ENCODE data around the gene ZNF221. TPM values are rescaled to one million over a fixed set of nuclear protein-coding genes. Genes with fewer than 3 reads are reported as not detected.

Gene ZNF221
- total RNA-seq, 1 donor from 2014 or later, result 3.9 TPM

DNA sequence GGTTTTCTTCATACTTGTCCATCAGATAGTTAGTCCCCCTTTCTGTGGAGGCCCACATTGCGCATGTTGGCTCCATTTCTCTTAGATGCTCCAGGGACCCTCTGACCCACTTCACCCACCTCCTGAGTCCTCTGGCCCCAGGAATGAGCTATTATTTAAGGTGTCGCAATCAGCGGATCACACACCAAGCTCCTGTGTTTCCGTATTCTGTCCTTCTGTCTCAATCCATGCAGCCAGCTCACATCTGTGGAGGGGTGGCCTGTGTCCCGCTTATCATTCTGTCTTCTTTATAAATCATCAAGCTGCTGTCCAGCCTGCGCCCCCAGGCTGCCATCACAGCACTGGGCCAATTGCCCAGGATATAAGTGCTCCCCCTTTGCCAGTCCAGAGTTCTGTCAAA, 56.4 kb downstream of the ZNF221 start:
- H3K27ac ChIP-seq, result no peak overlapping the region

DNA sequence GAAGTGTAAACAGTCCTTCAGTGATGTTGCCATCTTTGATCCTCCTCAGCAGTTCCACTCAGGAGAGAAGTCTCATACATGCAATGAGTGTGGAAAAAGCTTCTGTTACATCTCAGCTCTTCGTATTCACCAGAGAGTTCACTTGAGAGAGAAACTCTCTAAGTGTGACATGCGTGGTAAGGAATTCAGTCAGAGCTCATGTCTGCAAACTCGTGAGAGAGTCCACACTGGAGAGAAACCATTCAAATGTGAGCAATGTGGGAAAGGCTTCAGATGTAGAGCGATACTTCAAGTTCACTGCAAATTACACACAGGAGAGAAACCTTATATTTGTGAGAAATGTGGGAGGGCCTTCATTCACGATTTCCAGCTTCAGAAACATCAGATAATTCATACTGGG, 59.4 kb downstream of the ZNF221 start:
- H3K27ac ChIP-seq, result no peak overlapping the region
- intact Hi-C loops (cut with DNase I), result no loop called here
- no peaks in the 10 kb centered on the region for H3K4me1 ChIP-seq
- H3K27me3 ChIP-seq, result no peaks in the 10 kb centered on the region
- peaks cover 44% of the 10 kb centered on the region for H3K36me3 ChIP-seq
- DNase-seq (no peak), ATAC-seq (no peak)
- H3K9me3 ChIP-seq, result peaks cover 49% of the 10 kb centered on the region
- no peak overlapping the region for H3K4me3 ChIP-seq
- TF ChIP-seq, protein P1, sequence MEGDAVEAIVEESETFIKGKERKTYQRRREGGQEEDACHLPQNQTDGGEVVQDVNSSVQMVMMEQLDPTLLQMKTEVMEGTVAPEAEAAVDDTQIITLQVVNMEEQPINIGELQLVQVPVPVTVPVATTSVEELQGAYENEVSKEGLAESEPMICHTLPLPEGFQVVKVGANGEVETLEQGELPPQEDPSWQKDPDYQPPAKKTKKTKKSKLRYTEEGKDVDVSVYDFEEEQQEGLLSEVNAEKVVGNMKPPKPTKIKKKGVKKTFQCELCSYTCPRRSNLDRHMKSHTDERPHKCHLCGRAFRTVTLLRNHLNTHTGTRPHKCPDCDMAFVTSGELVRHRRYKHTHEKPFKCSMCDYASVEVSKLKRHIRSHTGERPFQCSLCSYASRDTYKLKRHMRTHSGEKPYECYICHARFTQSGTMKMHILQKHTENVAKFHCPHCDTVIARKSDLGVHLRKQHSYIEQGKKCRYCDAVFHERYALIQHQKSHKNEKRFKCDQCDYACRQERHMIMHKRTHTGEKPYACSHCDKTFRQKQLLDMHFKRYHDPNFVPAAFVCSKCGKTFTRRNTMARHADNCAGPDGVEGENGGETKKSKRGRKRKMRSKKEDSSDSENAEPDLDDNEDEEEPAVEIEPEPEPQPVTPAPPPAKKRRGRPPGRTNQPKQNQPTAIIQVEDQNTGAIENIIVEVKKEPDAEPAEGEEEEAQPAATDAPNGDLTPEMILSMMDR (IDR thresholded peaks at IDR 0.05), result no peak

More for the DNA sequence above, 56.4 kb downstream of the ZNF221 start:
- intact Hi-C loops (cut with DNase I), result no loop called here
- TF ChIP-seq, protein P1 (IDR thresholded peaks at IDR 0.05), result no peak
- Histone ChIP-seq H3K27me3 (no peaks in the 10 kb centered on the region), H3K4me1 (peaks cover 9% of the 10 kb centered on the region), H3K36me3 (peaks cover 44% of the 10 kb centered on the region), H3K9me3 (peaks cover 35% of the 10 kb centered on the region), H3K4me3 (no peak overlapping the region)
- no peak for ATAC-seq
- no peak for DNase-seq

Other genes with a start within 250 kb of the ZNF221 start
- not detected for gene IRGC, start 235.2 kb upstream of the ZNF221 start, total RNA-seq
- 44.7 TPM for gene SMG9, start 196.3 kb upstream of the ZNF221 start, total RNA-seq
- 7.3 TPM for gene KCNN4, start 170.3 kb upstream of the ZNF221 start, total RNA-seq
- 3.6 TPM for gene LYPD5, start 148.8 kb upstream of the ZNF221 start, total RNA-seq
- 11.7 TPM for gene ZNF283, start 123.9 kb upstream of the ZNF221 start, total RNA-seq
- gene ZNF404, start 67.3 kb upstream of the ZNF221 start, total RNA-seq, result 2.4 TPM
- 14.0 TPM for gene ZNF45, start 15.9 kb upstream of the ZNF221 start, total RNA-seq
- 8.7 TPM for gene ZNF155, start 33.0 kb downstream of the ZNF221 start, total RNA-seq
- gene ZNF230, start 51.7 kb downstream of the ZNF221 start, total RNA-seq, result 5.2 TPM
- gene ZNF222, start 74.2 kb downstream of the ZNF221 start, total RNA-seq, result 4.5 TPM
- 5.8 TPM for gene ZNF223, start 100.8 kb downstream of the ZNF221 start, total RNA-seq
- gene ZNF284, start 120.9 kb downstream of the ZNF221 start, total RNA-seq, result 2.9 TPM
- gene ZNF224, start 143.1 kb downstream of the ZNF221 start, total RNA-seq, result 24.8 TPM
- 5.8 TPM for gene ZNF225, start 162.2 kb downstream of the ZNF221 start, total RNA-seq
- 10.4 TPM for gene ZNF234, start 190.3 kb downstream of the ZNF221 start, total RNA-seq
- gene ZNF226, start 213.9 kb downstream of the ZNF221 start, total RNA-seq, result 16.8 TPM

Measured in upper lobe of right lung (tissue), 1 donor.